Calu3 (cell line): ENCODE results near the gene FUBP3. TPM values are rescaled to one million over a fixed set of nuclear protein-coding genes. Genes with fewer than 3 reads are reported as not detected.
"Not testable (repeated sequence)": the region's sequence is repeated elsewhere in the genome, so short reads cannot be mapped to it uniquely, and the experiment has no call there.

Experiments
- BruUV-seq: library from RNA; stranded (reverse); fragments of 400-500 nt; replicated peaks from 2 replicates; lab custom pipeline; 2021; lab: Mats Ljungman, UMichigan
- CTCF ChIA-PET: fragments of 300-600 bp; sonication (Branson Sonifier 250); formaldehyde crosslinking; loops from one replicate; lab custom pipeline; 2022; ENCODE audit warnings: antibody characterized with exemption; lab: Charles Lee
- DNase-seq: peaks from one replicate; pipeline ENCODE4 v3.0.0; 2022
- H3K27ac Mint-ChIP-seq: one replicate; pipeline ENCODE4 v1.8.0; 2022; ENCODE audit warnings: mixed read lengths; ENCODE audit not compliant: unreplicated experiment
- H3K27me3 Mint-ChIP-seq: one replicate; pipeline ENCODE4 v1.8.0; 2022; ENCODE audit warnings: mixed read lengths; ENCODE audit not compliant: unreplicated experiment
- H3K36me3 Mint-ChIP-seq: one replicate; pipeline ENCODE4 v1.8.0; 2022; ENCODE audit warnings: mild to moderate bottlenecking, moderate library complexity, mixed read lengths; ENCODE audit not compliant: insufficient read depth, unreplicated experiment
- H3K4me1 Mint-ChIP-seq: one replicate; pipeline ENCODE4 v1.8.0; 2022; ENCODE audit warnings: mild to moderate bottlenecking, low read depth, mixed read lengths; ENCODE audit not compliant: unreplicated experiment
- H3K4me3 Mint-ChIP-seq: one replicate; pipeline ENCODE4 v1.8.0; 2022; ENCODE audit warnings: mild to moderate bottlenecking, low read depth, moderate library complexity, mixed read lengths; ENCODE audit not compliant: unreplicated experiment
- H3K9me3 Mint-ChIP-seq: one replicate; pipeline ENCODE4 v1.8.0; 2022; ENCODE audit warnings: low read depth, mixed read lengths; ENCODE audit not compliant: unreplicated experiment
- intact Hi-C: fragments of 100-400 bp; cut with micrococcal nuclease; formaldehyde crosslinking; loops from one replicate; pipeline ENCODE4 v1.10.0; 2022; ENCODE audit not compliant: unreplicated experiment
- microRNA-seq: library from miRNA; unstranded; fragments of <30 nt; microRNA quantifications from one replicate; pipeline ENCODE4 v1.2.0, GENCODE V29; 2022
- total RNA-seq: library from RNA; stranded (reverse); gene quantifications from 2 replicates; pipeline ENCODE4 v1.2.3, GENCODE V29; 2022
- TF ChIP-seq, protein P1 (sequence below): fragments of 200-600 bp; IDR thresholded peaks from one replicate; pipeline ENCODE4 v1.8.0; 2022; ENCODE audit warnings: antibody characterized with exemption; ENCODE audit not compliant: unreplicated experiment

The FUBP3 gene
- total RNA-seq, 1 experiment from 2014 or later = 51.0 TPM

- H3K4me1 Mint-ChIP-seq = peaks cover 7% of the 10 kb centered on the region
- no peaks in the 10 kb centered on the region for H3K9me3 Mint-ChIP-seq
- intact Hi-C loops = no loop called here
- peak; percentile 76 for DNase-seq
- peaks cover 10% of the 10 kb centered on the region for H3K36me3 Mint-ChIP-seq
- H3K27me3 Mint-ChIP-seq = peaks cover 14% of the 10 kb centered on the region
- CTCF ChIA-PET = interaction anchor here (0.6 to 1.8 kb wide), 5 partner anchors 11 to 348 kb away, joined by 3 to 9 read pairs (median 4); partner anchors contain the start of gene EXOSC2
- TF ChIP-seq, protein P1, sequence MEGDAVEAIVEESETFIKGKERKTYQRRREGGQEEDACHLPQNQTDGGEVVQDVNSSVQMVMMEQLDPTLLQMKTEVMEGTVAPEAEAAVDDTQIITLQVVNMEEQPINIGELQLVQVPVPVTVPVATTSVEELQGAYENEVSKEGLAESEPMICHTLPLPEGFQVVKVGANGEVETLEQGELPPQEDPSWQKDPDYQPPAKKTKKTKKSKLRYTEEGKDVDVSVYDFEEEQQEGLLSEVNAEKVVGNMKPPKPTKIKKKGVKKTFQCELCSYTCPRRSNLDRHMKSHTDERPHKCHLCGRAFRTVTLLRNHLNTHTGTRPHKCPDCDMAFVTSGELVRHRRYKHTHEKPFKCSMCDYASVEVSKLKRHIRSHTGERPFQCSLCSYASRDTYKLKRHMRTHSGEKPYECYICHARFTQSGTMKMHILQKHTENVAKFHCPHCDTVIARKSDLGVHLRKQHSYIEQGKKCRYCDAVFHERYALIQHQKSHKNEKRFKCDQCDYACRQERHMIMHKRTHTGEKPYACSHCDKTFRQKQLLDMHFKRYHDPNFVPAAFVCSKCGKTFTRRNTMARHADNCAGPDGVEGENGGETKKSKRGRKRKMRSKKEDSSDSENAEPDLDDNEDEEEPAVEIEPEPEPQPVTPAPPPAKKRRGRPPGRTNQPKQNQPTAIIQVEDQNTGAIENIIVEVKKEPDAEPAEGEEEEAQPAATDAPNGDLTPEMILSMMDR = peak; percentile 48
- H3K27ac Mint-ChIP-seq = no peak overlapping the region
- BruUV-seq = no TSS peak
- H3K4me3 Mint-ChIP-seq = peak overlapping the region; percentile 65
Observed at GRCh38 chr9:130682421-130683121, 103.2 kb downstream of the FUBP3 start.

DNA sequence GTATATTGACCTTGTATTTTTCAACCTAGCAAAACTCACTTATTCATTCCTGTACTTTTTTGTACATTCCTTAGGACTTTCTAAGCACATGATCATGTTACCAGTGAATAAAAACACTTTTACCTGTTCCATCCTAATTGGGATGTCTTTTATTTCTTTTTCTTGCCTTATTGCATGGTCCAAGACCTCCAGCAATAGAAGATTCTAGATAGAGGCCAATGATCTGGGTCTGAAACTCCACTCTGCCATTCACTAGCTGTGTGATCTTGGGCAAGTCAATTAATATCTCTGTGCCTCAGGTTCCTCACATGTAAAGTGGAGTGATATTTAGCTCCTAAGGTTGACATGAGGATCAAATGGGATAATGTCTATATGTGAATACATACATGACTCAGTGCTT, 105.7 kb downstream of the FUBP3 start:
- Mint-ChIP-seq H3K27ac (no peak overlapping the region), H3K9me3 (no peaks in the 10 kb centered on the region), H3K4me3 (no peak overlapping the region), H3K36me3 (peaks cover 19% of the 10 kb centered on the region), H3K4me1 (peaks cover 18% of the 10 kb centered on the region), H3K27me3 (no peaks in the 10 kb centered on the region)
- DNase-seq = no peak
- BruUV-seq = no TSS peak
- CTCF ChIA-PET = no interaction called here
- intact Hi-C loops = no loop called here
- TF ChIP-seq, protein P1 = no peak

DNA sequence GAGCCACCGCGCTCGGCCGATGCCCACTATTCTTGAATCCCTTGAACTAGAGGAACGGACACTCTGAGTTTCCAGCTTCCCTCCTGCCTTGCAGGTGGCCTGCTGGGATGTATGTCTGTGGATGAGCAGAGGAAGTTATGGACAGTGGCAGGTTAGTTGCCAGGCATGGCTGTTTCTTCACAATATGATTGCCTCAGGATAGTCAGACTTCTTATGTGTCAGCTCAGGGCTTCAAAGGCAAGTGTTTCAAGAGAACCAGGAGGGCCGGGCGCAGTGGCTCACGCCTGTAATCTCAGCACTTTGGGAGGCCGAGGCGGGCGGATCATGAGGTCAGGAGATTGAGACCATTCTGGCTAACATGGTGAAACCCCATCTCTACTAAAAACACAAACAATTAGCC, 106.6 kb downstream of the FUBP3 start:
- intact Hi-C loops, H3K27me3 Mint-ChIP-seq, BruUV-seq, H3K4me3 Mint-ChIP-seq, H3K27ac Mint-ChIP-seq, H3K9me3 Mint-ChIP-seq, DNase-seq: not testable (repeated sequence)
- CTCF ChIA-PET = interaction anchor here (0.9 kb wide), 1 partner anchor 16 kb away, joined by 10 read pairs; no protein-coding TSS in a partner anchor
- Mint-ChIP-seq H3K36me3 (peaks cover 25% of the 10 kb centered on the region), H3K4me1 (peaks cover 21% of the 10 kb centered on the region)

GRCh38 chr9:130687615-130688014, 108.2 kb downstream of the FUBP3 start:
- no peak for DNase-seq
- H3K36me3 Mint-ChIP-seq = peaks cover 16% of the 10 kb centered on the region
- H3K4me3 Mint-ChIP-seq = no peak overlapping the region
- no peak overlapping the region for H3K27ac Mint-ChIP-seq
- H3K4me1 Mint-ChIP-seq = peaks cover 16% of the 10 kb centered on the region
- no peaks in the 10 kb centered on the region for H3K9me3 Mint-ChIP-seq
- CTCF ChIA-PET = no interaction called here
- no peaks in the 10 kb centered on the region for H3K27me3 Mint-ChIP-seq
- intact Hi-C loops = no loop called here
- no TSS peak for BruUV-seq
- TF ChIP-seq, protein P1 = no peak

Small RNA genes within 50 kb of the gene (microRNA-seq; reads per million reads assigned to microRNA genes)
- not detected for gene MIR6856

Other genes with a start within 250 kb of the FUBP3 start
- gene ASS1, start 134.6 kb upstream of the FUBP3 start, total RNA-seq = 40.3 and 78.9 TPM in 2 replicates
- gene PRDM12, start 85.0 kb downstream of the FUBP3 start, total RNA-seq = not detected in 2 replicates
- 42.9 and 43.0 TPM in 2 replicates for gene EXOSC2, start 114.2 kb downstream of the FUBP3 start, total RNA-seq